ENCODE measurements around the gene ACE.

GRCh38 chr17:63476459-63476853 lies 405 bp upstream of the ACE start:
- TF ChIP-seq, protein P1, sequence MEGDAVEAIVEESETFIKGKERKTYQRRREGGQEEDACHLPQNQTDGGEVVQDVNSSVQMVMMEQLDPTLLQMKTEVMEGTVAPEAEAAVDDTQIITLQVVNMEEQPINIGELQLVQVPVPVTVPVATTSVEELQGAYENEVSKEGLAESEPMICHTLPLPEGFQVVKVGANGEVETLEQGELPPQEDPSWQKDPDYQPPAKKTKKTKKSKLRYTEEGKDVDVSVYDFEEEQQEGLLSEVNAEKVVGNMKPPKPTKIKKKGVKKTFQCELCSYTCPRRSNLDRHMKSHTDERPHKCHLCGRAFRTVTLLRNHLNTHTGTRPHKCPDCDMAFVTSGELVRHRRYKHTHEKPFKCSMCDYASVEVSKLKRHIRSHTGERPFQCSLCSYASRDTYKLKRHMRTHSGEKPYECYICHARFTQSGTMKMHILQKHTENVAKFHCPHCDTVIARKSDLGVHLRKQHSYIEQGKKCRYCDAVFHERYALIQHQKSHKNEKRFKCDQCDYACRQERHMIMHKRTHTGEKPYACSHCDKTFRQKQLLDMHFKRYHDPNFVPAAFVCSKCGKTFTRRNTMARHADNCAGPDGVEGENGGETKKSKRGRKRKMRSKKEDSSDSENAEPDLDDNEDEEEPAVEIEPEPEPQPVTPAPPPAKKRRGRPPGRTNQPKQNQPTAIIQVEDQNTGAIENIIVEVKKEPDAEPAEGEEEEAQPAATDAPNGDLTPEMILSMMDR (conservative IDR thresholded peaks at IDR 0.05; ENCODE audit: low read depth in 2 of 2), result no peak
- TF ChIP-seq EZH2phosphoT487 (IDR thresholded peaks at IDR 0.05; ENCODE audit: unreplicated experiment) (no peak), POLR2AphosphoS5 (IDR thresholded peaks at IDR 0.05; ENCODE audit: low read depth) (peak; percentile 23), EZH2 (IDR thresholded peaks at IDR 0.05; ENCODE audit: low read depth, unreplicated experiment) (no peak), JUNB (IDR thresholded peaks at IDR 0.05; ENCODE audit: unreplicated experiment) (no peak)
- TF ChIP-seq, protein P2, sequence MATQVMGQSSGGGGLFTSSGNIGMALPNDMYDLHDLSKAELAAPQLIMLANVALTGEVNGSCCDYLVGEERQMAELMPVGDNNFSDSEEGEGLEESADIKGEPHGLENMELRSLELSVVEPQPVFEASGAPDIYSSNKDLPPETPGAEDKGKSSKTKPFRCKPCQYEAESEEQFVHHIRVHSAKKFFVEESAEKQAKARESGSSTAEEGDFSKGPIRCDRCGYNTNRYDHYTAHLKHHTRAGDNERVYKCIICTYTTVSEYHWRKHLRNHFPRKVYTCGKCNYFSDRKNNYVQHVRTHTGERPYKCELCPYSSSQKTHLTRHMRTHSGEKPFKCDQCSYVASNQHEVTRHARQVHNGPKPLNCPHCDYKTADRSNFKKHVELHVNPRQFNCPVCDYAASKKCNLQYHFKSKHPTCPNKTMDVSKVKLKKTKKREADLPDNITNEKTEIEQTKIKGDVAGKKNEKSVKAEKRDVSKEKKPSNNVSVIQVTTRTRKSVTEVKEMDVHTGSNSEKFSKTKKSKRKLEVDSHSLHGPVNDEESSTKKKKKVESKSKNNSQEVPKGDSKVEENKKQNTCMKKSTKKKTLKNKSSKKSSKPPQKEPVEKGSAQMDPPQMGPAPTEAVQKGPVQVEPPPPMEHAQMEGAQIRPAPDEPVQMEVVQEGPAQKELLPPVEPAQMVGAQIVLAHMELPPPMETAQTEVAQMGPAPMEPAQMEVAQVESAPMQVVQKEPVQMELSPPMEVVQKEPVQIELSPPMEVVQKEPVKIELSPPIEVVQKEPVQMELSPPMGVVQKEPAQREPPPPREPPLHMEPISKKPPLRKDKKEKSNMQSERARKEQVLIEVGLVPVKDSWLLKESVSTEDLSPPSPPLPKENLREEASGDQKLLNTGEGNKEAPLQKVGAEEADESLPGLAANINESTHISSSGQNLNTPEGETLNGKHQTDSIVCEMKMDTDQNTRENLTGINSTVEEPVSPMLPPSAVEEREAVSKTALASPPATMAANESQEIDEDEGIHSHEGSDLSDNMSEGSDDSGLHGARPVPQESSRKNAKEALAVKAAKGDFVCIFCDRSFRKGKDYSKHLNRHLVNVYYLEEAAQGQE (IDR thresholded peaks at IDR 0.05; ENCODE audit: unreplicated experiment), result peak; percentile 19
